Stimulated activated CD4-positive, alpha-beta T cell treated with anti-CD3 and anti-CD28 coated beads, Interleukin-15, amount 100 ng/mL, for 48 hours (primary cell): ENCODE measurements around the gene SLC10A1.
"Not testable (repeated sequence)": the region's sequence is repeated elsewhere in the genome, so short reads cannot be mapped to it uniquely, and the experiment has no call there.

Experiments used
- DNase-seq, 2 donors: peaks; one replicate each; pipeline ENCODE4 v3.0.0-alpha.2; 2020; ENCODE audit warnings: low read depth in 2 of 2

SLC10A1 gene

DNA sequence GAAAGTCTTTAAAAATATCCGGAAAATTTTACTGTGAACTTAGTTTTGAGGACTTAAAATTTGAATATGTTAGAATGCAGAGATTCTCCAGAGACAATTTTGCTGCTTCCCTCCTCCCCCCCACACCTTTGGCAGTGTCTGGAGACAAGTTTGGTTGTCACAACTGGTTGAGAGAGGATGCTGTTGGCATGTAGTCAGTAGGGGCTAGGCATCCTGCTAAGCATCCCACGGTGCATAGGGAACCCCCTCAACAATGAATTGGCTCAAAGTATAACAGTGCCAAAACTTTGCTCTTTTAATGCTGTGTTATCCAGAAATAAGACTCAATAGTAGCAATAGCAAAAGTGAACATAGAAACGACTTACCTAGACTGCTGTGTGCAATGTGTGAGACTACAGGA, 26.5 kb downstream of the SLC10A1 start:
- DNase-seq: no peak

DNA sequence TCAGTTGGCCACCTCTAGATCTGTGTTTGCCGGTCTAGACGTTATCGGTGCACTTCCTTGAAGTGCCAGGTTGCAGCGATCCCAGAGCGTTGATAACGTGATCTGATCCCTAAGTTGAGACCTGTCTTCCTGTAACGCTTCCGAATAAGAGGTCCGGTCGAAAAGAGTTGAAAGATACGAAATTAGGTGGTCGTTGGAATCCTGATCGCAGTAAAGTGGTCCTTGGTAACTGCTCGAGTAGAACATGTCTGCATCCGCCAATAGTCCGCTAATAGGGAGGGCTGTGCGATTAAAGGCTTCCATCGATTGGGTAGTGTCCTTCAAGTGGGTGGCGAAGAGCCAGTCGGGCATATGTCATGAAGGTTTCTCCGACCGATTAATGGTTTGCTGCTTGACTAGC, 27.4 kb downstream of the SLC10A1 start:
- no peak for DNase-seq

DNA sequence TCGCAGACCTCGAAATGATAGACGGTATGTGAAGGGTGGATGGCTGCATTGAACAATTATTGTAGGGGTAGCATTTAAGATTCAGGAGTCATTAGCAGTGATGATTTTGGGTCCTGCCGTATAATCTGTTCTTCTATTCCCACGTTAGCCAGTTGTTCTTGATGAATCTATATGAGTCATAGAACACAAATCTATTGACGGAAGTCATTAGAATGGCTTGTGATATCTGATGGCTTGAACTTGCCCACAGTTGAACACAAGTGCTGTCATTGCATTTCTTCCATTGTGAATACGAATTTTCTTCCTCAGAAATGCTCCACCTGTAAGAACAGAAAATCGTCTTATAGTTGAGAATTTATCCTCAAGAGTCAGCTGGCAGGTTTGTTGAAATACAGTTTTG, 28.2 kb downstream of the SLC10A1 start:
- DNase-seq: no peak

DNA sequence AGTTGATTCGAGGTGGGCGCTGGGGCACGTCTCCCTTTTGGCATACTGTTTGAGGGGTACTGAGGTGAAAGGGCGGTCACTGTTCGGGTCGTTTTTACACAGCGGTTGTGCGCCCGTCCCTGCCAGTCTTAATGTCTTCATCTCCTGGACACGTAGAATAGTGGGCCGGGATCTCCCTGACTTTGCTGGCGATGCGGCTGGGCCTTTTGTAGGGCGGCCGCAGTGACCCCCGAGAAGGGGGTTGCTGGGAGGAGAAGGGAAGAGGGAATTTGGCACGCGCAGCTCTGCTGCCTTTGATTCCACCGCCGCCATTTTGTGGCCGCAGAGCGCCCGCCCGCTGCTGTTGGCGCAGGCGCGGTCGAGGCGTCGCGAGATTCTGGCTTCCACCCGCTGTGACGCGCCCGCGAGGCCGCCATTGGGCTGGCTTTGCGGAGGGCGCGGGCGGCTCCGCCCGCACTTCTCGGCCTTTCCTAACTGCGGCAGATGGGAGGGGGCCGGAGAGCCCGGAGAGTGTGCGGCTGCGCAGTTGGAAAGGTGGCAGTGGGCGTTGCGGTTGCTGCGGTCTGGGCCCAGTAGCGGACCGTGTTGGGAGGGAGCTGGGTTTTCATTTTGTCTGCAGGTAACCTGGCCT, 29.6 kb downstream of the SLC10A1 start:
- DNase-seq: peak; percentile 87 to 92

DNA sequence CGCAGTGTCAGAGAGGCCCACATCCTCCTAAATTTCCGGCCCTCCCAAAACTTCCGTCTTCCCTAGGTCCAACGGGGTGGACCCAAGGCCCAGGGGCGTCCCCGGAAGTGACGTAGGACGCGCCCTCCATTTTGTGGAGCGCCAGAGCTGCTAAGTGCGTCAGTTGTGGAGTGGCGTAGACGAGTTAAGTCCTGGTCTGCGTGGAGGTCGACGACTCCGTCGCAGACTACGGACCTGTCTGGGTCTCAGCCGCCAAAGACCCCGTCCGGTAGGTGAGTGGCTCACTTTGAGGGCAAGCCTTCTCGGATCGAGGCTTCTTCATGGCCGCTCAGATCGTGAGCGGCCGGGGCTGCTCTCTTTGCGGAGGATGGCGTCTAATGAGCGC, 30.1 kb downstream of the SLC10A1 start, which contains the start of gene SRSF5:
TSS of gene SRSF5 (plus strand) at position 159 of the 385 bp plus-strand sequence. CDS start 1,015 bp downstream, outside the sequence.
- DNase-seq: peak; percentile 83 to 88

DNA sequence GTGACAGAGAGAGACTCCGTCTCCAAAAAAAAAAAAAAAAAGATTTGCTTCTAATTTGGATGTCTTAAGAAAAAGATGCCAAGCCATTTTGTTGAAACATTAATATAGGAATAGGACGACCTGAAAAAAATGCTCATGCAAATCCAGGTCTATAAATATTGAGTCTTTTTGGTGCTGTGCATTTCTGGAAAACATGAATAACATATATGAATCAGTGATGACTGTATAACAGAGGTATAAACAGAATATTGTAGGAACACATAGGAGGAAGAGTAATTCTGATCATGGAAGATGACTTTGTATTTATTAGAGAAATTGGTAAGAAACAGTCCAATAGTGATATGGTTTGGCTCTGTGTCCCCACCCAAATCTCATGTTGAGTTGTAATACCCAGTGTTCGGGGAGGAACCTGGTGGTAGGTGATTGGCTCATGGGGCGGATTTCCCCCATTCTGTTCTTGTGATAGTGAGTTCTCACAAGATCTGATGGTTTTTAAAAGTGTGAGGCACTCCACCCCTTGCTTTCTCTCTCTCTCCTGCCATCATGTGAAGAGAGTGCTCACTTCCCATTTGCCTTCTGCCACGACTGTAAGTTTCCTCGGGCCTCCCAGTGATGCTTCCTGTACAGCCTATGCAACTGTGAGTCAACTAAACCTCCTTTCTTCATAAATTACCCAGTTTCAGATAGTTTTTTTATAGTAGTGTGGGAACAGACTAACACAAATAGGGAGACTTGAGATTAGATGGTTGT, 33.1 kb downstream of the SLC10A1 start:
- peak in 1 of 2 donors; percentile 33 for DNase-seq

DNA sequence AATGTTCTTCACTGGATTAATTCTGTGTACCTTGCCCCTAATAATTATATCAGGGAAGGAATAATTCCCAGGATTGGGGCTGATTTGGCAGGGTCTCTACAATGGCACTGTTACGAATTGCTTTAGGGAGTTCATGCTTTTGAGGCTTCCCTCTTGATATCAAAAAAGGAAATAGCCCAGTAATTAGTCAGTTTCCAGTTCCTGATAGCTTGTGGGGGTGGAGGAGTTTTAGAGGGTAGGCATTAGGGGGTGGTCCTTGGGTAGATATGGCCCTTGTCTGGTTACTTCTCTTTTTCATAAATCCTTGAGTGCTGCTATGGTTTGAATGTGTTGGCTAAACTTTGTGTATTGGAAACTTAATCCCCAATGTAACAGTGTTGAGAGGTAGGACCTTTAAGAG, 36.2 kb downstream of the SLC10A1 start:
- no peak for DNase-seq

DNA sequence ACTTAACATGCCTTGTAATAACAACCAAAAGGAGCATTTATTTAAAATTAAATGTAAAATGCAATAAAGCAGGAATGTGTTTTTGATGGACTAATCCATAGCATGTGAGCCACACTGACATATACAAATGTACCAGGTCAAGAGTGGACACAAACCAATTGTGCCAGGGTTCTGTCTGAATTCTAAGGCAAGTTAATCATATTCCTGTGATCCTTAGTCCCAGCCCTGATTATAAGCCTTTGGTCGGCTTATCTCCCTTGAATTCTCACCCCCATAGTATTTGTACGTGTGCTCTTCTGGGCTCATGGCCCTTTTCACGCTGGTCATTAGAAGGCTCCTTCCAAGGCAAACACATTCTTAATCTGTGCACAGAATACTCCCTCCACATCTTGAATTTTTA, 40.7 kb downstream of the SLC10A1 start:
- DNase-seq: no peak

DNA sequence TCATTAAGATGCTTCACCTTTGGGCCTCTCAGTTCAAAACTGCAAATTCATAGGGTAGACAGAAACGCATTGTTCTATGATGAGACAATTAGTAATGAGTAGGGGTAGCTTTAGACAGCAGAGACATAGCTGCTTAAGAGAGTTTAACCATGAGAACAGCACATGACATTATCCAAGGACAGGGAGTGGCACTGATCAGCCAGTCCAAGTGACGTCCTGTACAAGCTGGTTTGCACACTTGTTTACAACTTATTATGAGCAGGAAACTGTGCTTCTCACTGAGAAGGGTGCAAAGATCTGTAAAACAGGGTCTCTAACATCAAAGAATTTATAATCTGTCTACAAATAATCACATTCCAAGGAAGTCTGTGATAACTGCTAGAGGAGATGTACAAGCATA, 41.3 kb downstream of the SLC10A1 start:
- no peak for DNase-seq

DNA sequence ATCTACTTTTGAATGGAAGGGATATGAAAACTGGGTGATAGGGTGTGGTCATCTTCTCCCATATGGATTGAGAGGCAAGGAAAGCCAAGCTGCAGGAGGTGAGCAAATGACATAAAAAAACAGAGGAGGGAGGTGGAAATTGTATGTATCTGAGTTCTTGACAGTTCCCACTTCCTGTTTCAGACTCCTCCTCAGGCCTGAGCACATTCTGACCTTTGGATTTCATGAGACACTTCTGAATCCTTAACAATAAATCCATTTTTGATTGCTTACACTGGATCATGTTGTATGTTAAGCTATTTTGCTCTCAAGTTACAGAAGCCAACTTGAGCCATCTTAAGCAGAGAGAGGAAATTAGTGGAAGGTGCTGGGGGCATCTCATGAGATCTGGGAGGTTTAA, 41.7 kb downstream of the SLC10A1 start:
- DNase-seq: no peak

DNA sequence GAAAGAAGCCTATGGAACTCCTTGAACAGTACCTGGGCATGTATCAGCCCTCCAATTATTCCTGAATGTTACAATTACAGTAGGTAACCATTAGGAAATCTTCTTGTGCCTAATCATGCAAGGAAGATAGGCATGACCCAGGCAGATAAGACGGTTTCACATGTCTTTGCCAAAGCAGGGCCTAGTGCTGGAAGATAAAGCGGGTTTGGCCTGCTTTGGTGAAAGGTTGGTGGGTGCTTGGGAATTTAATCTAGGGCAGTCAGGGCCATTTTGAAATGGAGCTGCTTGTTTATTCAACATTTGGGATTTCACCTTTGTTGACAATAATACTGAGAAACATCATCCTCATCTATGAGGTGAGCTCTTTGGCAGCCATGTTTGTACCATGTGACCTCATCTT, 42.6 kb downstream of the SLC10A1 start:
- DNase-seq: no peak

DNA sequence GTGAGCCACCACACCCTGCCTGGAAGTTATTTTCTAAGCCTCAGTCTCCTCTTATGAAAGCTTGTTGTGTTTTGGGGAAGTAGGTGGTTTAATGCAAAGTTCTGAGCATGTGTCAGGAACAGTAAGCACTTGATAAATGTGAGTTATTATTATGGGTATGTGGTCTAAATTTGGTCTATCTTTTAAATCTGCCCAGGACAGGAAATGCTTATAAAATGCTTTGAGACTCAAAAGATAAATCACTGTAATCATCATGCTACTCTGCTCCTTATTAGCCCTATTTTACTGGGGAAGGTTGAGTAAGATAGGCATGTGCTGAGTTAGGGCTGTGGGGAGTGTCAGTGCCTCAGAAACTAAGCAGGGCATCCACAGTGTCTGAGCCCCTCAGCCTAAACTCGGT, 43.2 kb downstream of the SLC10A1 start:
- no peak for DNase-seq

DNA sequence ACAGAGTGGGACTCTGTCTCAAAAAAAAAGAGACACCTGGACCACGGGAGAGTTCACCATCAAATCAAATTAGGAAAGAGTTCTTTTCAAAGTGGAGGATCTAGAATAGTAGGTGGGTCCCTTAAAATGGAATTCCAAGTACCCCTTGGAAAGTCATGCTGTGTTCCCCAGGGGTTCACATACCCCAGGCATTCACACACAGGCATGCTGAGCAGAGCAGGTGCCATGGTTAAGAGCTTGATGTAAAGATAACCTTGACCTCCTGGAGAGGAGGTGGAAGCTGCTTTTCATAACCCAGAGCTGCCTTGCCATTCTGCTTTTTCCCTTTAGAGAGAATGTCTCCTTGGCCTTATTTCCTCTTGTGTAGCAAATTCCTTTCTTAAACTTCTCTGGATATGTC, 44.3 kb downstream of the SLC10A1 start:
- no peak for DNase-seq

DNA sequence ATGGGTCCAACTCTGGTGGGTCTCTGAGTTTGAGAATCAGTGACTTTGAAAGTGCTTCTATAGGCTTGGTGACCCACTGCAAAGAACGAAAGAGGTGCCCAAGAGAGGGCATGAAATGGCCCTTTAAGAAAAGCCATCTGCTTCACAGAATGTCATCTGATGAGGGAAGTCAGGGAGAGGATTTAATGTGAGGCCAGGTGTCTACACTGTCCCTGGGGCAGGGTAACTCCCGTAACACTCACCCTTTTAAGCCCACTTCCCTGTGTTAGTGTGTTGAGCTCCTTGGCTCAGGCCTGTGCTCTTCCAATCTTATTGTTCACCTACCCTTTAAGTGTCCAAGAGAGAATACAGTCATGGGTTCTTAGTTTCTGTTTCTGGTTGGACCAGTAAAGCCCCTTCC, 46.5 kb downstream of the SLC10A1 start:
- DNase-seq: no peak

DNA sequence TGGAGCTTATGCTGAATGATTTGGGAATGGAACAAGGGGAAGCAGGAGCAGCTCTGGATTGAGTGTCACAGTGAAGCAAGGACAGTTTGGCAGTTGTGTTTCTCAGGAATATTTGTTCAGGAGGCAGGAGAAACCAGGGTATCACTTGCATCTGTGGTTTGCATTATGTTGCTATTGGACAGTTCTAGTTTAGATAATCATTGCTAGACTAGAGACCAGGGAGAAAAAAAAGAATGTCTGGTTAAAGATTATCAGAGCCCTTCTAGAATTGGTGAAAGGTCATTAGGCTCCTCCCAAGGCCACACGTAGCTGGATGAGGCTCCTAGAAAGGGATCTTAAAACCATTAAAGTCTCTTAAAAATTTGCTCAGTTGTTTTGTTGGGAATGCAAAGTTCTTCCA, 47.1 kb downstream of the SLC10A1 start:
- no peak for DNase-seq

DNA sequence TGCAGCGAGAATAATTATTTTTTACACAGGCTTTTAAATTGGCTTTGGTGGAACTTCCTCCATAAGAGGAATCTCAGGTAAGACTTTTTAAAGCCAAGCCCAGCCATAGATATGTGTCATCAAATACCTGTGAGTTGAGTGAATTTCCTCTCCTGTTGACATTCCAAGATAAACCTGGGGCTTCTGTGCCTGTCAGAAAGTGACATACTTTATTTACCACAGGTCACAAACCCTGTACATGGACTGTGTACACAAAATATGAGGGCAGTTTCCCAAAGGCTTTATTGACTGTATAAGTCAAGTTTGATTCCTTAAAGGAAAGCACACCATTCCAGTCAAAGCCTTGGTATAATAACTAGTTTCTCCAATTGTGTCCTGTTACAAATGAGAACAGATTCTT, 56.0 kb downstream of the SLC10A1 start:
- DNase-seq: no peak

DNA sequence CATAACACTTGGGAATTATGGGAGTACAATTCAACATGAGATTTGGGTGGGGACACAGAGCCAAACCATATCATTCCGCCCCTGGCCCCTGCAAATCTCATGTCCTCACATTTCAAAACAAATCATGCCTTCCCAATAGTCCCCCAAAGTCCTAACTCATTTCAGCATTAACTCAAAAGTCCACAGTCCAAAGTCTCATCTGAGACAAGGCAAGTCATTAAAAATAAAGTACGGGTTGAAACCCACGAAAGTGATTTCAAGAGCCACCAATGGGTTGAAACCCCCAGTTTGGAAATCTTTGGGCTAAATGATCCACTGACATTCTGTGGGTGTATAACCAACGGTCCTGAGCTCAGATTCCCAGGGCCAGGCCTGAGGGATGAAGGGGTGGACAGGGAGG, 60.6 kb downstream of the SLC10A1 start:
- DNase-seq: not testable (repeated sequence)

DNA sequence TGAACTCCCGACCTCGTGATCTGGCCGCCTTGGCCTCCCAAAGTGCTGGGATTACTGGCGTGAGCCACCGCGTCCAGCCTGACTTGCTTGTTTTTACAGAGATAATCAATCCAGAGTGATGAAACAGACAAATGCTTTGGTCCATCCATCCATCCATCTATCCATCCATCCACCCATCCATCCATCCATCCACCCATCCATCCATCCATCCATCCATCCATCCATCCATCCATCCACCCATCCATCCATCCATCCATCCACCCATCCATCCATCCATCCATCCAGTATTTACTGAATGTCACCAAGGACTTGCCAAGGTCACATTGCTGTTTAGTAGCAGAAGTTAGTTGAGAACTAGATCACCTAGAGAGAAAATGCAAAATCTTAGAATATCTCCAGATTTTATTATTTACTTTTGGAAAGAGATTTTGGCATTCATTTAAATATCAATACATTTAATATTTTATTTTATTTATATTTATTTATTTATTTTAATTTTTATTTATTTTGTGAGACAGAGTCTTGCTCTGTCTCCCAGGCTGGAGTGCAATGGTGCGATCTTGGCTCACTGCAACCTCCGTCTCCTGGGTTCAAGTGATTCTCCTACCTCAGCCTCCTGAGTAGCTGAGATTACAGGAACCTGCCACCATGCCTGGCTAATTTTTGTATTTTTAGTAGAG, 65.0 kb downstream of the SLC10A1 start:
- not testable (repeated sequence) for DNase-seq

DNA sequence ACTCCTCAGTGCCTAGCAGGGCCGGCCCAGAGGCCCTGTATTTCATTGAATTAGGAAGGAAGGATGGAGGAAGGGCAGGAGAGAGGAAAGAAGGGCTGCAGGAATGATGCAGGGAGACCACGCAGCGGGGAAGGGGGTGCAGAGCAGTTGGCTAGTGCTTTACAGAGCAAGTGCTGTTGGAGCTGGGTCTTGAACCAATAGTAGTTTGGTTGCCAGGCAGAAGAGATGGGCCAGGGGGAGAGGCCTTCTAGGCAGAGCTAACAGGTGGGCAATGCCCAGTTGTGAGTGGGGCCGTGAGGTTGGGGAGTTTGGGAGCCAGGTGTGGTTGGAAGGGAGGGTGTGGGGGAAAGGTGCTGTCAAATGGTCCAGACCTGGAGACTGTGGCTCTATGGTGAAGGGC, 69.2 kb downstream of the SLC10A1 start:
- DNase-seq: no peak

DNA sequence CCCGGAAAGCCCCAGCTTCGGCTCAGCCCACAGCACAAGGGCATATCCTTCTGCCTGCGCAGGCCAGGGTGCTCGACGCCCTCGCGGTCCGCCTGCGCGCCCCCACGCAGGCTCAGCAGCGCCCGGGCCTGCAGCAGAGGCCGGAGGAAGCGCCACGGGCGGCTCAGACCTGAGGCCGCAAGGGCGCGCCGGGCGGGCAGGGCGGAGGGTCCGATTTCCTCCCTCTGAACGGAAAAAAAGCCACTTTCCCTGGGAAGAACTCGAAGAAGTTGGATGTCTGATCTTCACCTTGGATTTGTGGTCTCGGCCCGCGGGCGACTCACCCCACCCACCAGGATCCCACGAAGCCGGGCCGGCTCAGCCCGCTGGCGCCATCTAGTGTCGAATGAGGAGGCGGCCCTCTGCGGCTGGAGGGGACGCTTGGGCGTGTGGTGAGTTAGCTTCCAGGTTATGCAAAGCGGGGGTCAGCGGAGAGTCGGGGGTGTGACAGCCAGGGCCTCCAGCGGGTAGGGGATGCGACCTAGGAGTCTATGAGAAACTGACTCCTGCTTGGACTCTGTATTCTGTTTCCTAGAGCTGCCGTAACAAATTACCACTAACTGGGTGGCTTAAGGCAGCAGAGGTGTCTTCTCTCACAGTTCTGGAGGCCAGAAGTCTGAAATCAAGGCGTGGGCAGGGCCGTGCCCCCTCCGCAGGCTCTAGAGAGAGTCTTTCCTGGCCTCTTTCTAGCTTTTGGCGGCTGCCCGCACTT, 70.1 kb downstream of the SLC10A1 start:
- peak; percentile 71 to 75 for DNase-seq
